ENCODE data around the gene CYTH1. TPM values are rescaled to one million over a fixed set of nuclear protein-coding genes. Genes with fewer than 3 reads are reported as not detected.

The CYTH1 gene
- total RNA-seq, 1 experiment from 2014 or later: 34.3 TPM

GRCh38 chr17:78764871-78765270 is 17.2 kb downstream of the CYTH1 start:
- Histone ChIP-seq H3K4me1 (ENCODE audit: control insufficient read depth in 1 of 2, insufficient read depth in 2 of 2, low read length in 2 of 2) (peaks cover 12 to 25% of the 10 kb centered on the region in 2 experiments), H4K20me1 (ENCODE audit: insufficient read depth) (peaks cover 2% of the 10 kb centered on the region; the same call in 1 of the 2 replicates), H3K9me3 (ENCODE audit: control insufficient read depth in 1 of 2, insufficient read depth in 1 of 2, low read depth in 1 of 2, low read length in 2 of 2) (no peaks in the 10 kb centered on the region), H3K27me3 (ENCODE audit: insufficient read depth, low read length) (no peaks in the 10 kb centered on the region), H3K4me2 (ENCODE audit: low read length) (no peak overlapping the region), H3K4me3 (replicated peaks in 1 of 2; ENCODE audit: low read depth in 1 of 2, low read length in 2 of 2) (no peak overlapping the region), H3K27ac (ENCODE audit: low read depth, low read length) (no peak overlapping the region), H3K79me2 (ENCODE audit: insufficient read depth, low read length) (peaks cover 50% of the 10 kb centered on the region), H3K36me3 (ENCODE audit: control insufficient read depth in 1 of 2, insufficient read depth in 2 of 2, low read length in 2 of 2) (no peaks in the 10 kb centered on the region), H3K9ac (ENCODE audit: low read length) (no peak overlapping the region), H2AFZ (ENCODE audit: low read depth, low read length, poor library complexity, severe bottlenecking) (no peak overlapping the region), H3K9me2 (ENCODE audit: insufficient read depth) (no peaks in the 10 kb centered on the region)
- ATAC-seq (no peak), DNase-seq (ENCODE audit: low read depth, low spot score) (no peak)
- CTCF ChIA-PET: no interaction called here
- intact Hi-C loops (cut with micrococcal nuclease): no loop called here
- POLR2A ChIA-PET: no interaction called here
- TF ChIP-seq EZH2 (IDR thresholded peaks at IDR 0.05) (no peak), ELF1 (IDR thresholded peaks at IDR 0.05; ENCODE audit: borderline replicate concordance, low read depth) (no peak), EGR1 (IDR thresholded peaks at IDR 0.05; ENCODE audit: low read depth) (no peak), CBX3 (IDR thresholded peaks at IDR 0.05; ENCODE audit: low read depth) (no peak), RAD21 (IDR thresholded peaks at IDR 0.05; ENCODE audit: low read depth) (no peak)
- BruUV-seq (replicated peaks): no TSS peak
- RAD21 ChIA-PET (ENCODE audit: low non-redundant PET in 1 of 2, low total read pairs in 2 of 2, uncharacterized antibody in 2 of 2, unreplicated experiment in 2 of 2): no interaction called here

GRCh38 chr17:78763561-78763960 is 18.5 kb downstream of the CYTH1 start:
- POLR2A ChIA-PET: no interaction called here

More at GRCh38 chr17:78763561-78763960, 18.5 kb downstream of the CYTH1 start:
- ChIA-PET CTCF (no interaction called here), RAD21 (ENCODE audit: low non-redundant PET in 1 of 2, low total read pairs in 2 of 2, uncharacterized antibody in 2 of 2, unreplicated experiment in 2 of 2) (no interaction called here)
- no peak for DNase-seq (ENCODE audit: low read depth, low spot score)
- no peaks in the 10 kb centered on the region for H3K9me2 ChIP-seq (ENCODE audit: insufficient read depth)
- H3K4me1 ChIP-seq (ENCODE audit: control insufficient read depth in 1 of 2, insufficient read depth in 2 of 2, low read length in 2 of 2): peaks cover 12 to 25% of the 10 kb centered on the region in 2 experiments
- no peak overlapping the region for H2AFZ ChIP-seq (ENCODE audit: low read depth, low read length, poor library complexity, severe bottlenecking)
- no peaks in the 10 kb centered on the region for H3K9me3 ChIP-seq (ENCODE audit: control insufficient read depth in 1 of 2, insufficient read depth in 1 of 2, low read depth in 1 of 2, low read length in 2 of 2)
- H3K9ac ChIP-seq (ENCODE audit: low read length): no peak overlapping the region
- no TSS peak for BruUV-seq (replicated peaks)
- H3K79me2 ChIP-seq (ENCODE audit: insufficient read depth, low read length): peaks cover 56% of the 10 kb centered on the region
- no peaks in the 10 kb centered on the region for H3K36me3 ChIP-seq (ENCODE audit: control insufficient read depth in 1 of 2, insufficient read depth in 2 of 2, low read length in 2 of 2)
- intact Hi-C loops (cut with micrococcal nuclease): no loop called here
- ATAC-seq: no peak
- no peak overlapping the region for H3K27ac ChIP-seq (ENCODE audit: low read depth, low read length)
- H3K4me2 ChIP-seq (ENCODE audit: low read length): no peak overlapping the region
- no peak for TF ChIP-seq EZH2 (IDR thresholded peaks at IDR 0.05)
- no peak for TF ChIP-seq ZFX (IDR thresholded peaks at IDR 0.05)
- TF ChIP-seq CBX3 (IDR thresholded peaks at IDR 0.05; ENCODE audit: low read depth): no peak
- no peak overlapping the region for H3K4me3 ChIP-seq (replicated peaks in 1 of 2; ENCODE audit: low read depth in 1 of 2, low read length in 2 of 2)
- peaks cover 4% of the 10 kb centered on the region; the same call in 1 of the 2 replicates for H4K20me1 ChIP-seq (ENCODE audit: insufficient read depth)
- no peaks in the 10 kb centered on the region for H3K27me3 ChIP-seq (ENCODE audit: insufficient read depth, low read length)

Measured in HCT116 (cell line).